MM.1S (cell line): ENCODE measurements around the gene CRTC3.

ENCODE experiments used
- DNase-seq: peaks from one replicate; pipeline ENCODE4 v3.0.0-alpha.2; 2015
- H2AFZ ChIP-seq: fragments of 300-600 bp; sonication (generic); 2 replicates; pipeline ENCODE4 v1.6.0; 2016; ENCODE audit warnings: antibody characterized with exemption, low read length
- H3F3A ChIP-seq: fragments of 300-600 bp; sonication (generic); 2 replicates; pipeline ENCODE4 v1.6.1; 2016; ENCODE audit warnings: mild to moderate bottlenecking, antibody characterized with exemption, low read length, moderate library complexity, mixed read lengths; ENCODE audit not compliant: insufficient read depth
- H3K27ac ChIP-seq: fragments of 300-600 bp; sonication (generic); 2 replicates; pipeline ENCODE4 v1.5.1; 2016; ENCODE audit warnings: mild to moderate bottlenecking, low read length
- H3K27me3 ChIP-seq: fragments of 300-600 bp; sonication (generic); replicated peaks from 2 replicates; pipeline ENCODE4 v1.6.0; 2016; ENCODE audit warnings: low read length; ENCODE audit not compliant: insufficient read depth
- H3K36me3 ChIP-seq: fragments of 300-600 bp; sonication (generic); replicated peaks from 2 replicates; pipeline ENCODE4 v1.6.1; 2016; ENCODE audit warnings: mild to moderate bottlenecking, low read length, mixed read lengths; ENCODE audit not compliant: insufficient read depth
- H3K4me1 ChIP-seq: fragments of 300-600 bp; sonication (generic); 2 replicates; pipeline ENCODE4 v1.6.1; 2016; ENCODE audit warnings: low read length, mixed read lengths
- H3K4me2 ChIP-seq: fragments of 300-600 bp; sonication (generic); 2 replicates; pipeline ENCODE4 v1.6.0; 2016; ENCODE audit warnings: low read depth, low read length
- H3K4me3 ChIP-seq: fragments of 300-600 bp; sonication (generic); 2 replicates; pipeline ENCODE4 v1.5.1; 2016; ENCODE audit warnings: low read length, mixed read lengths
- H3K79me2 ChIP-seq: fragments of 300-600 bp; sonication (generic); 2 replicates; pipeline ENCODE4 v1.6.1; 2016; ENCODE audit warnings: mixed run types, low read length, mixed read lengths
- H3K9ac ChIP-seq: fragments of 300-600 bp; sonication (generic); 2 replicates; pipeline ENCODE4 v1.6.1; 2016; ENCODE audit warnings: low read length, mixed read lengths
- H3K9me2 ChIP-seq: fragments of 300-600 bp; sonication (generic); replicated peaks from 2 replicates; pipeline ENCODE4 v1.6.1; 2016; ENCODE audit warnings: mild to moderate bottlenecking, low read length, mixed read lengths; ENCODE audit not compliant: insufficient read depth
- H3K9me3 ChIP-seq: fragments of 300-600 bp; sonication (generic); replicated peaks from 2 replicates; pipeline ENCODE4 v1.6.1; 2016; ENCODE audit warnings: mild to moderate bottlenecking, low read length, mixed read lengths; ENCODE audit not compliant: insufficient read depth
- H4K20me1 ChIP-seq: fragments of 300-600 bp; sonication (generic); 2 replicates; pipeline ENCODE4 v1.6.1; 2016; ENCODE audit warnings: mild to moderate bottlenecking, low read length, moderate library complexity, mixed read lengths; ENCODE audit not compliant: insufficient read depth
- EZH2 ChIP-seq: fragments of 300-600 bp; sonication (generic); optimal IDR thresholded peaks from 2 replicates; pipeline ENCODE3; 2017; ENCODE audit warnings: low read depth, mild to moderate bottlenecking, antibody characterized with exemption, low read length, mixed read lengths
- EZH2phosphoT487 ChIP-seq: fragments of 300-600 bp; sonication (generic); IDR thresholded peaks from 2 replicates; pipeline ENCODE4 v1.6.1; 2018; ENCODE audit warnings: antibody characterized with exemption, low read length
- TF ChIP-seq, protein P1 (sequence below): fragments of 300-600 bp; sonication (generic); IDR thresholded peaks from 2 replicates; pipeline ENCODE4 v1.5.1; 2016; ENCODE audit warnings: antibody characterized with exemption, low read length, mixed read lengths

Gene CRTC3

DNA sequence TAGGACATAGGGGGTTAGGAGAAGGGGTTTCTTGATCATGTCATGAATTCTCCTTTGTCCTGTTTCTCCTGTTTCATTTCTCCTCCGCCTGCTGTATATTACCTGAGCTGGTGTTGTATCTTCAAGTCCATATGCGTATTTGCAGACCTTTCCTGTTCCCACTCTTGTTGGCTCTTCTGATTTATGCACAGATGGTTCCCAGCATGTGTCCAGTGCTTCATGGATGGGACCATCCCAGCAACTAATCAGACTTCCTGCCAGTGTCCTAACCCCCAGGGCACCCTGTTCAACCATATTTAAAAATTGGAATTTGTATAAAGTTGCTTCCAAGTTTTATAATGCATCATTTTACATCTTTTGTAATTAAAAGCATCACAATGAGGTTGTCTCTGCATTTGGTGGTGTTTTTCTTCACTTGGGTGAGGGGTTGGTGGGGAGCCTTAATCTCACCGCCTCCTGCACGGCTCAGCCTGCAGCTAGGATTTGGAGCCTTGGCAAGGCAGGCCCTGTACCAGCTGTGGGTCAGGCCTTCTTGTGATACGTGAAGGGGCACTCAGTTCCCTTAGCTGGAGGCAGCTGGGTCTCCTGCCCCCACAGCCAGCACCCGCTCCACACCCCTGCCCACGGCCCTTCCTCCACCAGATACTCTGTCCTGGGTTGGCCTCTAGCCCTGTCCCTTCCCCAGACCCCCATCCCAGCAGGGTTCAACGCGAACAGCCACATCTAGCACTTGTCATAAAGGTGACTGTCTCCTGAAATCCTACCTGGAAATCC, 115.4 kb downstream of the CRTC3 start:
- Histone ChIP-seq H3K4me2 (no peak overlapping the region), H3K9me3 (no peaks in the 10 kb centered on the region), H3K79me2 (no peaks in the 10 kb centered on the region), H3K27me3 (peaks cover 17% of the 10 kb centered on the region), H3K36me3 (no peaks in the 10 kb centered on the region), H3F3A (no peaks in the 10 kb centered on the region), H3K4me3 (no peak overlapping the region), H4K20me1 (no peaks in the 10 kb centered on the region), H3K9ac (no peak overlapping the region), H3K27ac (no peak overlapping the region), H3K9me2 (no peaks in the 10 kb centered on the region), H3K4me1 (no peaks in the 10 kb centered on the region), H2AFZ (no peak overlapping the region)
- no peak for TF ChIP-seq EZH2phosphoT487
- TF ChIP-seq EZH2: no peak
- TF ChIP-seq, protein P1, sequence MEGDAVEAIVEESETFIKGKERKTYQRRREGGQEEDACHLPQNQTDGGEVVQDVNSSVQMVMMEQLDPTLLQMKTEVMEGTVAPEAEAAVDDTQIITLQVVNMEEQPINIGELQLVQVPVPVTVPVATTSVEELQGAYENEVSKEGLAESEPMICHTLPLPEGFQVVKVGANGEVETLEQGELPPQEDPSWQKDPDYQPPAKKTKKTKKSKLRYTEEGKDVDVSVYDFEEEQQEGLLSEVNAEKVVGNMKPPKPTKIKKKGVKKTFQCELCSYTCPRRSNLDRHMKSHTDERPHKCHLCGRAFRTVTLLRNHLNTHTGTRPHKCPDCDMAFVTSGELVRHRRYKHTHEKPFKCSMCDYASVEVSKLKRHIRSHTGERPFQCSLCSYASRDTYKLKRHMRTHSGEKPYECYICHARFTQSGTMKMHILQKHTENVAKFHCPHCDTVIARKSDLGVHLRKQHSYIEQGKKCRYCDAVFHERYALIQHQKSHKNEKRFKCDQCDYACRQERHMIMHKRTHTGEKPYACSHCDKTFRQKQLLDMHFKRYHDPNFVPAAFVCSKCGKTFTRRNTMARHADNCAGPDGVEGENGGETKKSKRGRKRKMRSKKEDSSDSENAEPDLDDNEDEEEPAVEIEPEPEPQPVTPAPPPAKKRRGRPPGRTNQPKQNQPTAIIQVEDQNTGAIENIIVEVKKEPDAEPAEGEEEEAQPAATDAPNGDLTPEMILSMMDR: no peak
- no peak for DNase-seq

GRCh38 chr15:90645873-90646575, 116.3 kb downstream of the CRTC3 start:
- H3K27ac ChIP-seq: no peak overlapping the region
- peaks cover 25% of the 10 kb centered on the region for H3K27me3 ChIP-seq
- no peak overlapping the region for H3K9ac ChIP-seq
- no peak for DNase-seq
- no peaks in the 10 kb centered on the region for H3K9me3 ChIP-seq
- H3K79me2 ChIP-seq: no peaks in the 10 kb centered on the region
- no peak overlapping the region for H3K4me2 ChIP-seq
- H3F3A ChIP-seq: no peaks in the 10 kb centered on the region
- H3K36me3 ChIP-seq: no peaks in the 10 kb centered on the region
- H3K4me1 ChIP-seq: no peaks in the 10 kb centered on the region
- no peak for TF ChIP-seq EZH2
- TF ChIP-seq, protein P1: no peak
- TF ChIP-seq EZH2phosphoT487: no peak
- H3K4me3 ChIP-seq: no peak overlapping the region
- no peaks in the 10 kb centered on the region for H4K20me1 ChIP-seq
- no peak overlapping the region for H2AFZ ChIP-seq
- H3K9me2 ChIP-seq: no peaks in the 10 kb centered on the region

DNA sequence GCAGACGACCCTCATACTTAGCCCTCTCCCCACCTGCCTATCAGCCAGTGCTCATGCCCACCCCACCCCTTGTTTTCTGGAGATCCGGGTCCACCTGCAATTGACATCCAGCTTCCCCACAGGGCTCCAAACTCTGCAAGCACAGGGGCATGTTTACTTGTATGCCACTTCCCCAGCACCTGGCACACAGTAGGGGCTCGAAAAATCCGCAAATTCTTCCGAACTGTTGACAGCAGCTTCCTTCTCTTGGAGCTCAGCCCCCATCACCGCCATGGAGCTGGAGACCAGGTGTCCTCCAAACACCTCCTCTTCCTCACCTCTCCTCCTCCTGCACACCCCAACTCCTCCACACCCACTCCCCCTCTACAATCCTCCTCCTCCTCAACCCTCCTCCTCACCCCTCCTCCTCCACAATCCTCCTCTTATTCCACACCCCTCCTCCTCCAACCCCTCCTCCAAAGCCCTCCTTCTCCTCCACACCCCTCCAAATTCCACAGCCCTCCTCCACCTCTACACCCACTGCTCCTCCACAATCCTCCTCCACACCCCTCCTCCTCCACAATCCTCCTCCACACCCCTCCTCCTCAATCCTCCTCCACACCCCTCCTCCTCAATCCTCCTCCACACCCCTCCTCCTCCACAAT, 117.1 kb downstream of the CRTC3 start:
- Histone ChIP-seq H3K4me3 (no peak overlapping the region), H3K9me2 (no peaks in the 10 kb centered on the region), H3K9ac (no peak overlapping the region), H3K79me2 (no peaks in the 10 kb centered on the region), H3K27me3 (peaks cover 33% of the 10 kb centered on the region), H3K9me3 (no peaks in the 10 kb centered on the region), H3K36me3 (no peaks in the 10 kb centered on the region), H3K4me1 (no peaks in the 10 kb centered on the region), H3K27ac (no peak overlapping the region), H4K20me1 (no peaks in the 10 kb centered on the region), H3F3A (no peaks in the 10 kb centered on the region), H3K4me2 (no peak overlapping the region), H2AFZ (no peak overlapping the region)
- TF ChIP-seq EZH2phosphoT487 (no peak), EZH2 (no peak)
- TF ChIP-seq, protein P1: no peak
- no peak for DNase-seq
